H1 (cell line): ENCODE measurements around the gene RHBG. TPM values are rescaled to one million over a fixed set of nuclear protein-coding genes. Genes with fewer than 3 reads are reported as not detected.
A peak's percentile ranks its signal among the peaks of the same experiment; 100 is the strongest.

Experiments used
- CTCF ChIA-PET: fragments of 300-600 bp; sonication (Branson Sonifier 250); formaldehyde crosslinking; loops from one replicate; lab custom pipeline; 2021; ENCODE audit not compliant: partially characterized antibody; lab: Charles Lee
- POLR2A ChIA-PET: fragments of 300-600 bp; sonication (Branson Sonifier 250); formaldehyde crosslinking; loops from one replicate; lab custom pipeline; 2021; ENCODE audit warnings: inconsistent platforms; ENCODE audit not compliant: partially characterized antibody; lab: Charles Lee
- DNase-seq, 2 experiments: peaks; one replicate each; pipeline versions ENCODE4 v3.0.0 to v3.0.0-alpha.2; 2010 to 2022; ENCODE audit warnings: low spot score in 2 of 2, low read depth in 1 of 2, mixed read lengths in 1 of 2
- FAIRE-seq: peaks from 2 replicates; lab custom pipeline; 2011; peaks lifted over from hg19 to GRCh38; lab: Jason Lieb, UNC
- H2AFZ ChIP-seq: 2 replicates; pipeline ENCODE4 v1.8.1; 2012; ENCODE audit warnings: low read length, inconsistent platforms
- H2AK5ac ChIP-seq: 2 replicates; pipeline ENCODE4 v1.6.1; 2013; ENCODE audit warnings: low read depth, low read length
- H2BK120ac ChIP-seq: replicated peaks from 2 replicates; pipeline ENCODE3; 2013; ENCODE audit warnings: low read depth, low read length, inconsistent platforms
- H2BK12ac ChIP-seq: 2 replicates; pipeline ENCODE4 v1.6.1; 2013; ENCODE audit warnings: low read depth, low read length
- H2BK15ac ChIP-seq: 2 replicates; pipeline ENCODE4 v1.6.1; 2013; ENCODE audit warnings: low read length
- H2BK20ac ChIP-seq: 2 replicates; pipeline ENCODE4 v1.6.1; 2013; ENCODE audit warnings: low read length
- H2BK5ac ChIP-seq: 2 replicates; pipeline ENCODE4 v1.6.1; 2013; ENCODE audit warnings: low read depth, low read length
- H3K14ac ChIP-seq: 2 replicates; pipeline ENCODE4 v1.6.1; 2013; ENCODE audit warnings: inconsistent platforms; ENCODE audit not compliant: insufficient read length
- H3K18ac ChIP-seq: 2 replicates; pipeline ENCODE4 v1.6.1; 2013; ENCODE audit warnings: low read length; ENCODE audit errors: extremely low read depth
- H3K23ac ChIP-seq: 2 replicates; pipeline ENCODE4 v1.6.1; 2013; ENCODE audit warnings: inconsistent platforms; ENCODE audit not compliant: insufficient read length
- H3K23me2 ChIP-seq: 2 replicates; pipeline ENCODE4 v1.6.1; 2013; ENCODE audit warnings: low read depth, low read length
- H3K27ac ChIP-seq: 2 replicates; pipeline ENCODE4 v1.6.1; 2011; ENCODE audit warnings: low read depth, low read length, inconsistent platforms
- H3K27me3 ChIP-seq, 4 experiments: replicated peaks in 1 of 4; 1 replicate in 1 of 4; 2 replicates in 3 of 4; pipeline versions ENCODE4 v1.6.1 to v1.8.1; 2011 to 2013; ENCODE audit warnings: low read length in 3 of 4, mild to moderate bottlenecking in 3 of 4, inconsistent platforms in 2 of 4, mixed read lengths in 2 of 4, moderate library complexity in 1 of 4; ENCODE audit not compliant: control insufficient read depth in 3 of 4, insufficient read depth in 3 of 4; ENCODE audit errors: extremely low read depth in 1 of 4
- H3K36me3 ChIP-seq, 4 experiments: 2 replicates each; pipeline versions ENCODE4 v1.6.1 to v1.8.1; 2011 to 2013; ENCODE audit warnings: mild to moderate bottlenecking in 4 of 4, low read length in 3 of 4, moderate library complexity in 2 of 4, control low read depth in 1 of 4, inconsistent platforms in 1 of 4; ENCODE audit not compliant: insufficient read depth in 4 of 4, control insufficient read depth in 2 of 4
- H3K4ac ChIP-seq: replicated peaks from 2 replicates; pipeline ENCODE3; 2013; ENCODE audit warnings: low read length, low read depth, mixed read lengths, inconsistent platforms; ENCODE audit not compliant: insufficient read length
- H3K4me1 ChIP-seq, 4 experiments: replicated peaks in 1 of 4; 1 replicate in 1 of 4; 2 replicates in 3 of 4; pipeline versions ENCODE4 v1.6.1 to v1.8.1; 2011 to 2013; ENCODE audit warnings: low read length in 3 of 4, inconsistent platforms in 2 of 4, mixed read lengths in 1 of 4; ENCODE audit not compliant: insufficient read depth in 4 of 4, control insufficient read depth in 3 of 4
- H3K4me2 ChIP-seq, 2 experiments: 2 replicates each; pipeline versions ENCODE4 v1.6.1 to v1.8.1; 2011 to 2013; ENCODE audit warnings: low read depth in 2 of 2, low read length in 2 of 2, control low read depth in 1 of 2, inconsistent platforms in 1 of 2, mild to moderate bottlenecking in 1 of 2; ENCODE audit not compliant: insufficient read depth in 1 of 2
- H3K4me3 ChIP-seq, 4 experiments: fragments of 200-600, 300-600 bp in 1 of 4; sonication (generic), shearing (Covaris generic), sonication (Bioruptor Twin) in 1 of 4; 2 replicates each; pipeline versions ENCODE4 v1.5.1 to v1.8.1; 2011 to 2016; ENCODE audit warnings: low read length in 4 of 4, low read depth in 3 of 4, control low read depth in 2 of 4, inconsistent platforms in 2 of 4, mild to moderate bottlenecking in 2 of 4, mixed read lengths in 1 of 4, moderate library complexity in 1 of 4; ENCODE audit not compliant: insufficient read depth in 2 of 4; ENCODE audit errors: extremely low read depth in 1 of 4
- H3K56ac ChIP-seq: replicated peaks from 2 replicates; pipeline ENCODE3; 2013; ENCODE audit warnings: low read depth, mild to moderate bottlenecking, mixed read lengths, low read length, inconsistent platforms; ENCODE audit not compliant: insufficient read length
- H3K79me1 ChIP-seq: 2 replicates; pipeline ENCODE4 v1.6.1; 2013; ENCODE audit warnings: low read depth, low read length, control low read depth
- H3K79me2 ChIP-seq, 2 experiments: 2 replicates each; pipeline versions ENCODE4 v1.6.1 to v1.8.1; 2012 to 2013; ENCODE audit warnings: low read length in 2 of 2, mild to moderate bottlenecking in 2 of 2, inconsistent platforms in 1 of 2; ENCODE audit not compliant: insufficient read depth in 2 of 2, control insufficient read depth in 1 of 2
- H3K9ac ChIP-seq, 4 experiments: replicated peaks in 1 of 4; 1 replicate in 1 of 4; 2 replicates in 3 of 4; pipeline versions ENCODE4 v1.6.1 to v1.8.1; 2011 to 2013; ENCODE audit warnings: low read depth in 3 of 4, low read length in 3 of 4, control low read depth in 2 of 4, mild to moderate bottlenecking in 2 of 4, moderate library complexity in 2 of 4, inconsistent platforms in 1 of 4; ENCODE audit errors: extremely low read depth in 1 of 4
- H3K9me3 ChIP-seq, 2 experiments: 2 replicates each; pipeline versions ENCODE4 v1.6.1 to v1.8.1; 2012 to 2013; ENCODE audit warnings: mild to moderate bottlenecking in 2 of 2, moderate library complexity in 2 of 2, control low read depth in 1 of 2, inconsistent platforms in 1 of 2, low read depth in 1 of 2, low read length in 1 of 2, mixed read lengths in 1 of 2; ENCODE audit not compliant: insufficient read depth in 2 of 2
- H4K20me1 ChIP-seq, 2 experiments: replicated peaks in 1 of 2; 2 replicates each; pipeline versions ENCODE3 to v1.8.1; 2011 to 2013; ENCODE audit warnings: inconsistent platforms in 2 of 2, low read length in 2 of 2, mild to moderate bottlenecking in 1 of 2; ENCODE audit not compliant: insufficient read depth in 2 of 2, control insufficient read depth in 1 of 2
- H4K5ac ChIP-seq: 2 replicates; pipeline ENCODE4 v1.6.1; 2013; ENCODE audit warnings: low read length, low read depth, mixed read lengths, inconsistent platforms; ENCODE audit not compliant: insufficient read length
- H4K8ac ChIP-seq: 2 replicates; pipeline ENCODE4 v1.8.0; 2013; ENCODE audit warnings: mild to moderate bottlenecking, moderate library complexity, low read length, inconsistent platforms; ENCODE audit not compliant: insufficient read depth; ENCODE audit errors: extremely low read depth
- H4K91ac ChIP-seq: replicated peaks from 2 replicates; pipeline ENCODE3; 2013; ENCODE audit warnings: low read length, mixed read lengths, inconsistent platforms; ENCODE audit not compliant: insufficient read length
- BACH1 ChIP-seq: IDR thresholded peaks from 2 replicates; pipeline ENCODE4 v1.6.1; 2012; ENCODE audit warnings: low read length, improper control_type of control experiment
- CHD1 ChIP-seq: IDR thresholded peaks from 2 replicates; pipeline ENCODE4 v1.6.1; 2012; ENCODE audit warnings: low read depth, low read length, improper control_type of control experiment
- CREB1 ChIP-seq: IDR thresholded peaks from 2 replicates; pipeline ENCODE4 v1.6.1; 2012; ENCODE audit warnings: inconsistent platforms
- JUN ChIP-seq: IDR thresholded peaks from 2 replicates; pipeline ENCODE4 v1.6.1; 2011; ENCODE audit warnings: low read depth, mild to moderate bottlenecking, improper control_type of control experiment, low read length
- MAX ChIP-seq: IDR thresholded peaks from 2 replicates; pipeline ENCODE4 v1.6.1; 2012; ENCODE audit warnings: inconsistent platforms
- RNF2 ChIP-seq: fragments of 200-900, 300-1000 bp; sonication (generic); IDR thresholded peaks from 2 replicates; pipeline ENCODE4 v1.7.1; 2016; ENCODE audit warnings: borderline replicate concordance, low read depth, mild to moderate bottlenecking, antibody characterized with exemption, low read length; ENCODE audit not compliant: poor library complexity, severe bottlenecking; ENCODE audit errors: missing control alignments
- SRF ChIP-seq: IDR thresholded peaks from 2 replicates; pipeline ENCODE4 v1.6.1; 2011; ENCODE audit warnings: mild to moderate bottlenecking, low read depth, low read length, moderate library complexity
- TEAD4 ChIP-seq: IDR thresholded peaks from 2 replicates; pipeline ENCODE4 v1.6.1; 2012; ENCODE audit warnings: low read depth, low read length, inconsistent platforms, mixed read lengths
- WGBS, 2 experiments: shearing (Covaris generic) in 1 of 2; methylation state at CpG; one replicate each; pipeline versions ENCODE4 v1.1.6 to v1.1.7; 2013 to 2015; ENCODE audit warnings: low lambda C conversion rate in 2 of 2, mixed read lengths in 2 of 2, inconsistent platforms in 1 of 2, low coverage in 1 of 2, missing lambda C conversion rate in 1 of 2; ENCODE audit not compliant: insufficient replicate concordance in 2 of 2, insufficient coverage in 1 of 2, insufficient read length in 1 of 2; ENCODE audit errors: extremely low coverage in 1 of 2, missing lambda C conversion rate in 1 of 2; 5-methylcytosine and 5-hydroxymethylcytosine counted together
- polyA plus RNA-seq, 7 experiments: library from polyadenylated mRNA; depleted of rRNA in 3 of 7; stranded (reverse) in 5 of 7; unstranded in 2 of 7; fragments of >200 nt in 5 of 7; fragments of 200-250 nt in 2 of 7; gene quantifications; 1 replicate in 5 of 7; 2 replicates in 1 of 7; 4 replicates in 1 of 7; pipeline versions ENCODE4 v1.2.1 to v1.2.3, GENCODE V29; 2011 to 2013; ENCODE audit warnings: missing spikeins in 2 of 7, mixed read lengths in 2 of 7
- total RNA-seq: library from RNA; stranded (reverse); fragmentation: NEBNext Ultra II Directional; extraction: Animal tissue kit (Norgen Biotek cat#: 25700); gene quantifications from 2 replicates; pipeline ENCODE4 v1.2.1, GENCODE V29; 2021

Gene RHBG
- total and polyA plus RNA-seq, 2 of the 8 experiments (the other 6 are each of a cell fraction or from before 2014, with no cell fraction given) = 2.6 to 2.7 TPM

DNA sequence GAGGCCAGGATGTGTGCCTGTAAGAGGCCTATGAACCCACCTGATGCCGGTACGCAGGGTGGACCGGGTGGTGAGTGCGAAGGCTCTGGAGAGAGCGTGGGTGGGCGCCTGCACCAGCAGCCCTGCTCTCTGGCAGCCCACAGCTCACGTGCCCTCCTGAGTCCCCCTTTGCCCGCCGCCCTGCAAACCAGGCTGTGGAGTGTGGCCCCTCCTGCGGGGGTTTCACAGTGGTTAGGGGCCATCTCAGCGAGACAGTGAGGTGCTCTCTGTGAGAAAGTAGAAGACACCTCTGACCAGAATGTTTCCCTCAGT is 22.3 kb downstream of the RHBG start:
- FAIRE-seq (no peak), DNase-seq (no peak)
- H2BK15ac ChIP-seq = peak overlapping the region; percentile 21
- H2AFZ ChIP-seq = no peak overlapping the region
- H3K4ac ChIP-seq = peak overlapping the region; percentile 45
- peaks cover 10 to 47% (median 33%) of the 10 kb centered on the region in 4 experiments for H3K4me1 ChIP-seq
- H3K4me2 ChIP-seq = peak overlapping the region in 1 of 2 experiments; percentile 22; a peak in 2 of 4 replicates
- H4K5ac ChIP-seq = no peak overlapping the region
- H3K23ac ChIP-seq = no peak overlapping the region
- peak overlapping the region; percentile 7; the same call in 1 of the 2 replicates for H2AK5ac ChIP-seq
- ChIA-PET CTCF (interaction anchor here (3.4 to 26.1 kb wide), 8 partner anchors 5 to 59 kb away, joined by 18 to 574 read pairs (median 172); partner anchors contain the start of gene RHBG), POLR2A (interaction anchor here (0.9 to 7.3 kb wide), 5 partner anchors 12 to 82 kb away, joined by 3 to 26 read pairs (median 4); no protein-coding TSS in a partner anchor)
- H3K23me2 ChIP-seq = peaks cover 4% of the 10 kb centered on the region; the same call in 1 of the 2 replicates
- H3K36me3 ChIP-seq = no peaks in the 10 kb centered on the region
- H3K27ac ChIP-seq = no peak overlapping the region
- H3K18ac ChIP-seq = peak overlapping the region; percentile 64
- H3K79me2 ChIP-seq = no peaks in the 10 kb centered on the region
- H4K20me1 ChIP-seq = no peaks in the 10 kb centered on the region
- H3K9me3 ChIP-seq = no peaks in the 10 kb centered on the region
- 76% methylated on average over 11 of the region's 11 CpGs; no CpG with 5 or more reads in 1 of the 2 experiments for WGBS, 2 experiments
- H2BK5ac ChIP-seq = peak overlapping the region; percentile 49; the same call in 1 of the 2 replicates
- H3K4me3 ChIP-seq = 0 out of 8 replicates have a peak overlapping the region, but pooled peaks of 1 of the 4 experiments have one; percentile 6
- peak overlapping the region; percentile 38 for H2BK120ac ChIP-seq
- no peaks in the 10 kb centered on the region for H3K79me1 ChIP-seq
- no peak overlapping the region for H3K9ac ChIP-seq
- H2BK20ac ChIP-seq = peak overlapping the region; percentile 88
- H4K8ac ChIP-seq = no peak overlapping the region
- H3K27me3 ChIP-seq = peaks cover 14 to 57% (median 54%) of the 10 kb centered on the region in 4 experiments
- H3K14ac ChIP-seq = no peak overlapping the region
- H2BK12ac ChIP-seq = peak overlapping the region; percentile 89; the same call in 1 of the 2 replicates
- TF ChIP-seq BACH1 (no peak), CREB1 (no peak), TEAD4 (no peak), JUN (no peak), RNF2 (no peak), MAX (no peak), CHD1 (no peak), SRF (no peak)
- H3K56ac ChIP-seq = peak overlapping the region; percentile 1
- peak overlapping the region; percentile 5 for H4K91ac ChIP-seq
